Nephron (organoid): ENCODE measurements around the gene SERF1A.
"Not testable (repeated sequence)": the region's sequence is repeated elsewhere in the genome, so short reads cannot be mapped to it uniquely, and the experiment has no call there.

Source experiments
- H3K27ac Mint-ChIP-seq, 3 experiments: 2 replicates each; pipeline ENCODE4 v1.8.0; 2020; ENCODE audit warnings: mixed read lengths in 3 of 3, mild to moderate bottlenecking in 2 of 3, moderate library complexity in 1 of 3
- H3K27me3 Mint-ChIP-seq: 2 replicates; pipeline ENCODE4 v1.8.0; 2021; ENCODE audit warnings: low read depth, mild to moderate bottlenecking, moderate library complexity, mixed read lengths
- H3K36me3 Mint-ChIP-seq: 2 replicates; pipeline ENCODE4 v1.8.0; 2020; ENCODE audit warnings: low read depth, mixed read lengths
- H3K4me1 Mint-ChIP-seq: 2 replicates; pipeline ENCODE4 v1.8.0; 2020; ENCODE audit warnings: mixed read lengths
- H3K4me3 Mint-ChIP-seq, 3 experiments: 2 replicates each; pipeline ENCODE4 v1.8.0; 2020; ENCODE audit warnings: mild to moderate bottlenecking in 3 of 3, mixed read lengths in 3 of 3, moderate library complexity in 2 of 3
- H3K9me3 Mint-ChIP-seq: 2 replicates; pipeline ENCODE4 v1.8.0; 2020; ENCODE audit warnings: mixed read lengths

SERF1A gene

DNA sequence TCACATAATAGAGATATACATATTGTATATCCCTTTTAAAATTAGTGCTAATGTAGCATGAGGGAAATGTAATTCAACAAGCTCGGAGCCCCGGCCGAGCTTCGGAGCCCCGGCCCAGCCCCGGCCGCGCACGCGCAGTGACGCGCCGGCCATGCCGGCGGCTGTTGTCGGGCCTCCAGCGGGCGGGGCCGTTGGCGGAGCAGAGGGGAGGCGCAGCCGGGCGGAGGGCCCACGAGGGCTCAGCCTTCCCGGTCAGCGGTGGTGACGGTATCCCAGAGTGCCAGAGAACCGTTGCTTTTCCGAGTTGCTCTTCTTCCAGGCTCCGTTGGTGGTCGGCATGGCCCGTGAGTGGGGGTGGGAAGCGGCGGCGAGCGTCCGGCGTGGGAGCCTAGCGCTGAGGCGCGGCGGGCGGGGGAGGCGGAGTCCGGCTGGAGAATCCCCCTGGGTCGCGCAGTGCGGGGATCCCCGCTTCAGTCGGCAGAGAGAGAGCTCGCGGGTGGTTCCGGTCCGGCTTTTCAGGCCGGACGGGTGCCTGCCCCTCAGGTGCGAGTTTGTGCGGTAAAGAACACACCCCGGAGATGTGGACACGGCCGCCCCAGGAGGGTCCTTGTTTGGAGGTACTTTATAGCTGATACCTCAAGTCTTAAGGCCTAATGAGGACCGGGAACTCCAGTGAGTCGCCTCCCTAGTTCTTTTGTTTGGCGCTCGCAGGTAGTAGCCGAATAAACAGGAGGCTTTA lies at the start of gene SERF1A:
TSS of gene SERF1A (plus strand) at position 137 of the 739 bp plus-strand sequence. CDS start at position 338, 201 bp downstream.
- not testable (repeated sequence) for H3K4me1 Mint-ChIP-seq, H3K27me3 Mint-ChIP-seq, H3K9me3 Mint-ChIP-seq, H3K36me3 Mint-ChIP-seq, H3K4me3 Mint-ChIP-seq, H3K27ac Mint-ChIP-seq

DNA sequence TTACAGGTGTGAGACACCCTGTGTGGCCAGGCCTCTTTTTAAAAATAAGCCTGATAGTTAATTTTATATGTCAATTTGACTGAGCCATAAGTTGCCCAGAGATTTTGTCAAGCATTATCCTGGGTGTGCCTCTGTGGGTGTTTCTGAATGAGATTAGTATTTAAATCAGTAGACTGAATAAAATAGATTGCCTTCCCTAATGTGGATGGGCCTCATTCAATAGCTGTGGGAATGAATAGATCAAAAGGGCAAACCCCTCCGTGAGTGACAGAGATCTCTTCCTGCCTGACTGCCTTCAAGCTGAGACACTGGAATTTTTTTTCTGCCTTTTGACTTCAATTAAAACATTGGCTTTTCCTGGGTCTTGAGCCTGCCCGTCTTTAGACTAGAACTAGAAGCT lies 33.7 kb upstream of the SERF1A start:
- H3K36me3 Mint-ChIP-seq, H3K27ac Mint-ChIP-seq, H3K4me3 Mint-ChIP-seq, H3K9me3 Mint-ChIP-seq, H3K4me1 Mint-ChIP-seq, H3K27me3 Mint-ChIP-seq: not testable (repeated sequence)

- not testable (repeated sequence) for H3K27me3 Mint-ChIP-seq, H3K36me3 Mint-ChIP-seq, H3K27ac Mint-ChIP-seq, H3K4me1 Mint-ChIP-seq, H3K9me3 Mint-ChIP-seq, H3K4me3 Mint-ChIP-seq
Observed at GRCh38 chr5:70870626-70871025, 29.8 kb upstream of the SERF1A start.

- H3K27me3 Mint-ChIP-seq, H3K9me3 Mint-ChIP-seq, H3K36me3 Mint-ChIP-seq, H3K4me3 Mint-ChIP-seq, H3K27ac Mint-ChIP-seq, H3K4me1 Mint-ChIP-seq: not testable (repeated sequence)
Observed at GRCh38 chr5:70896076-70896475, 4.4 kb upstream of the SERF1A start.

DNA sequence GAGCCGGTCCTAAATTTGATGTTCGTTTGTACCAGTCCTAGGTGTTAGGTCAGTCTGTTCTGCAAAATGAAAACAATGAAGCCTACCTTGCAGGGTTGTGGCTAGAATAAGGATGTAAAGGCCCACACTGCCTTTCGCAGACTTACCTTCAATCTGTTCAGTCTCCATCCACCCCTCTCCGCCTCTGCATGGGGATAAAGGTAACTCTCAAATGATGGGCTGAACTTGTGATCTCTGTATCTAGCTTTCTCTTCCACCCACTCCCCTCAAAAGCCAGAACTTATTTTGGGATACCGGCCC lies 753 bp downstream of the SERF1A start:
- not testable (repeated sequence) for H3K9me3 Mint-ChIP-seq

GRCh38 chr5:70906624-70907023 lies 6.2 kb downstream of the SERF1A start:
- not testable (repeated sequence) for H3K9me3 Mint-ChIP-seq, H3K4me3 Mint-ChIP-seq, H3K4me1 Mint-ChIP-seq, H3K27ac Mint-ChIP-seq, H3K36me3 Mint-ChIP-seq, H3K27me3 Mint-ChIP-seq

More for the DNA sequence above, 753 bp downstream of the SERF1A start:
- not testable (repeated sequence) for H3K27me3 Mint-ChIP-seq, H3K36me3 Mint-ChIP-seq, H3K4me3 Mint-ChIP-seq, H3K27ac Mint-ChIP-seq, H3K4me1 Mint-ChIP-seq

GRCh38 chr5:70916829-70917228 lies 16.4 kb downstream of the SERF1A start:
- not testable (repeated sequence) for H3K36me3 Mint-ChIP-seq, H3K9me3 Mint-ChIP-seq, H3K4me1 Mint-ChIP-seq, H3K27ac Mint-ChIP-seq, H3K4me3 Mint-ChIP-seq, H3K27me3 Mint-ChIP-seq

- H3K4me1 Mint-ChIP-seq, H3K27me3 Mint-ChIP-seq, H3K27ac Mint-ChIP-seq, H3K9me3 Mint-ChIP-seq, H3K36me3 Mint-ChIP-seq, H3K4me3 Mint-ChIP-seq: not testable (repeated sequence)
Observed at GRCh38 chr5:70925211-70925562, 24.7 kb downstream of the SERF1A start.

DNA sequence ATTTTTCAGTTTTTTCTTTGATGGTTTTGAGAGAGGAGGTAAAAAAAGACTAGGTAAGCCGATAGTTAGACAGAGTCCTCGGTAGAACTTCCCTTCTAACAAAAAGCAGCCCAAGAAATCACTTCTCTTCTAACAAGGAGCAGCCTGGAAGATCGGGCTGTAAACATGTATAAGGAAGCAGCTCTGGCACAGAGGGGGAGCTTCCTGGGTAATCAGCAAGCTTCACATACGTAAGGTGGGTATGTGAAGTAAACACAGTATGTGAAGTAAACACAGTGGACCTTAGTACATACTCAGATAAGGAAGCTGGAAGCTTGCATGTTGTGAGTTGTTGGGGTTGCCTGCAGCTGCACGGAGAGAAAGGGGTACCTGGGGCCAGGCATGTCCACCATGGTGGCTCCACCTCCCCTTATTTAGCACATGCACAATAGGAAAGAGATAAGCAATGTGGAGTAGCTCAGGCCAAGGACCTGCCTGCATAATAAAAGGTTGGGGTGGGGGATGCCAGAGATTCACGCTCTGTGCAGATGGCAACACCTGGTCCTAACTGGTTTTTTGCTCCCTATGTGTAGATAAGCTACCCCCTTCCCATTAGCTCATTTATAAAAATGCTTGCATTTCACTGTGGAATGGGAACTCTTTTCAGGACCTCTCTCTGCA lies 31.4 kb downstream of the SERF1A start:
- not testable (repeated sequence) for H3K4me1 Mint-ChIP-seq, H3K27me3 Mint-ChIP-seq, H3K9me3 Mint-ChIP-seq, H3K4me3 Mint-ChIP-seq, H3K27ac Mint-ChIP-seq, H3K36me3 Mint-ChIP-seq

DNA sequence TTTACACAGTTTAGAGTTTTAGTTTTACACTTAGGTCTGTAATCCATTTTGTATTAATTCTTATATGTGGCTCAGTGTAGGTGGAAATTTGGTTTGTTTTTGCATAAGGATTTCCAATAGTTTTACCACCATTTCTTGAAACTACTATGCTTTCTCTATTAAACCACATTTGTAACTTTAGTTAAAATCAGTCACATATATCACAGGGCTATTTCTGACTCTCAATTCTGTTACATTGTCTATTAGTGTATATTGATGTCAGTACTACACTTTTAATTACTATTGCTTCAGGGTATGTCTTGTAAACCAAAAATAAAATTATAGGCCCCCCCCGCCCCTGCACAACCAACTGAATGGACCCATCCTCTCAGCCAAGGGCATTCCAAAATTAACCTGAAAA lies 32.1 kb downstream of the SERF1A start:
- H3K27me3 Mint-ChIP-seq, H3K4me1 Mint-ChIP-seq, H3K27ac Mint-ChIP-seq, H3K9me3 Mint-ChIP-seq, H3K4me3 Mint-ChIP-seq, H3K36me3 Mint-ChIP-seq: not testable (repeated sequence)

DNA sequence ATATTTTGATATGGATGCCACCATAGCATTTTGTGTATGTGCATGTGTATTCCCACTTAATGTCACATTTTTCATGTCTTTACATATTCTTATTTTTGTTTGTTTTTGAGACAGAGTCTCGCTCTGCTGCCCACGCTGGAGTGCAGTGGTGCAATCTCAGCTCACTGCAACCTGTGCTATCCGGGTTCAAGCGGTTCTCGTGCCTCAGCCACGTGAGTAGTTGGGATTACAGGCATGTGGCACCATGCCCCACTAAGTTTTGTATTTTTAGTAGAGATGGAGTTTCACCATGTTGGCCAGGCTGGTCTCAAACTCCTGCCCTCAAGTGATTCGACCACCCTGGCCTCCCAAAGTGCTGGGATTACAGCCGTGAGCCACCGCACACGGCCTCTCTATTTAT lies 52.6 kb downstream of the SERF1A start:
- H3K36me3 Mint-ChIP-seq, H3K4me1 Mint-ChIP-seq, H3K4me3 Mint-ChIP-seq, H3K27me3 Mint-ChIP-seq, H3K9me3 Mint-ChIP-seq, H3K27ac Mint-ChIP-seq: not testable (repeated sequence)
